Activated CD8-positive, alpha-beta memory T cell treated with anti-CD3 and anti-CD28 coated beads, Interleukin-2, amount 50 U/mL, for 24 hours (primary cell): ENCODE measurements around the gene MYBPH.

ENCODE experiments used
- DNase-seq: peaks from one replicate; pipeline ENCODE4 v3.0.0-alpha.2; 2020; ENCODE audit errors: extremely low read depth

MYBPH gene

GRCh38 chr1:203178821-203179666, 3.4 kb upstream of the MYBPH start:
- DNase-seq, result no peak

DNA sequence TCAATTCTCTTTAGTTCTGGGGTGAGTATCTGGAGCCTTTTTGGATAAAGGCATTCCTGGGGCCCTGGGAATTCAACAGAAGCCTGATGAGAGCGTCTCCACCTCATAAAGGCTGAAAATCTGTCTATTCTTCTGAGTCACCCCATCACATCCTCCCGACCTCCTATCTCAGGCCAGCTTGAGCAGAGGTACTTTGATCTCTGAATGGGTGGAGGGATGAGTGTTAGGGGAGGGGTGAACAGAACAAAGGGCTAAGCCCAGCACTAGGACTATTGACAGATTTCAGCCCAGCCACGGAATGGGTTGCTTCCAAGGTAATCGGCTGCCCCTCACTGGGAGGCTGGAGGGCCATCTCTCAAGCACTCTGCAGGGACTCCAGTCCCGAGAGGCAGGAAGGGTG, 2.5 kb upstream of the MYBPH start:
- DNase-seq, result no peak

DNA sequence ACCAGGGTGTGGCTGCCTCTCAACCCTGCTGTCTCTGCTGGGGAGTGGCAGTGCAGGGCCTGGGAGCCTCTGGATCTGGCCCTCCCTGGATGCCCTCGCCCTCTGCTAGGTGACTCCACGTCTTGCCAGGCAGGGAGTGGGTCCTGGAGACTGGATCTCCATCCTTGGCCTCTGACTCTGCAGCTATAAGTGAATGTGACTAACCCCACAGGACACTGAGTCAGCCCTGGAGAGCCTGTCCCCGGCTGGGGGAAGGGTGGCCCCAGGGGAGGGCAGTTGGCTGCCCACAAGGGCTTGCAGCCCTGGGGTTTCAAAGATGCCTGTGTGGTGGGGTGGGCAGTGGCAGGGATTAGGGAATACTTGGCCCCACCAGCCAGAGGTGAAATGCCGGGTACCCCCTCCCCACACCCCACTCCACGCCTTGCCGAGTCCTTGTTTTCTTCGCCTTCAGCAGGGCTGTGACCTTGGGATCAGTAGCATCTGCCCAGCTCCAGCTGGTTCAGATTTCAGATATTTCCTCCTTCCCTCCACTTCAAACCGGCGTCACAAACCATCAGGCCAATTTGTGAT, 1.9 kb upstream of the MYBPH start:
- no peak for DNase-seq

DNA sequence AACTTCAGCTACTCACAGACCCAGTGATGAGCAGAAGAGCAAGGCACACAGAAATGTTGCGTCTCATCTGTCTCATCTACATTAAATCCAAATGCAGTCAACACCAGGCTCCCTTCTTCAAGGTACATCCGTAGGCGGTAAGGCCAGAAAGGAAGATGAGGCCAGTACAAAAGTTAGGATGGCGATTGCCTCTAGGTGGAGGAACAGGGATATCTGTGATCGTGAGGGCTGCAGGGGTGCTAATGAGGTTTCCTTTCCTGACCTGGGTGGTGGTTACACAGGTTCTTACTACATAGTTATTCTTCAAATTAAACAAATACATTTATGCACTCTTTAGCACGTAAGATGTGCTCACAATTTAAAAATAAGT, 1.4 kb upstream of the MYBPH start:
- no peak for DNase-seq

- DNase-seq, result no peak
Measured at GRCh38 chr1:203176273-203177035, 828 bp upstream of the MYBPH start.

- no peak for DNase-seq
Measured at GRCh38 chr1:203175827-203176241, 208 bp upstream of the MYBPH start.

DNA sequence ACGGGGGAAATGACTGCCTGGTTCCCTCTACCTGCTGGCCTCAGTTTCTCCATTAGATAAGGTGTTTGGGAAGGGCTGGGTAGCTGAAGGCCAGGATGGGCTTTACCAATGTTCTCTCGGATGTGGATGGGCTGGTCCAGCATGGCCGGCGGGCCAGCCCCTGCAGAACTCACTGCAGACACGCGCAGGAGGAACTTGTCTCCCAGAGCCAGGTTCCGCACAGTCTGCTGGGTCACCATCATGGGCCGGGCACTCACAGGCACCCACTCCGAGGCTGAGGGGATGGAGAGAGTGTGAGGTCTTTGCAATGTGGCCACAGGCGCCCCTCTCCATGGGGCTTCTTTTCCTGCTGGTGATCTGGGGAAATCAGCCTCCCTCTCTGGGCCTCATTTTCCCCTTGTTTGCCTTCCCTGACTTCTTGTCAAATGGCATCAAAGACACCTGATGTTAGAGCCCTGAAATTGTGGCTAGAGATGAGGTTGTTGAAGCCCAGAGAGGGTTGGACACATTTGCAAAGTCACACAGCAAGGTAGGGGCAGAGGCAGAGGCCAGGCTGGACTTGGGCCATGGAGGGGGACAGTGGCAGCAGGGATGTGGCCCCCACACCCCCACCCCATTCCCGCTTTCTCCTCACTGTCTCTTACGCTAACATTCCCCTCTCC, 1.2 kb downstream of the MYBPH start:
- DNase-seq, result no peak

- no peak for DNase-seq
Measured at GRCh38 chr1:203173566-203173965, 2.1 kb downstream of the MYBPH start.

GRCh38 chr1:203173011-203173555, 2.5 kb downstream of the MYBPH start:
- no peak for DNase-seq

DNA sequence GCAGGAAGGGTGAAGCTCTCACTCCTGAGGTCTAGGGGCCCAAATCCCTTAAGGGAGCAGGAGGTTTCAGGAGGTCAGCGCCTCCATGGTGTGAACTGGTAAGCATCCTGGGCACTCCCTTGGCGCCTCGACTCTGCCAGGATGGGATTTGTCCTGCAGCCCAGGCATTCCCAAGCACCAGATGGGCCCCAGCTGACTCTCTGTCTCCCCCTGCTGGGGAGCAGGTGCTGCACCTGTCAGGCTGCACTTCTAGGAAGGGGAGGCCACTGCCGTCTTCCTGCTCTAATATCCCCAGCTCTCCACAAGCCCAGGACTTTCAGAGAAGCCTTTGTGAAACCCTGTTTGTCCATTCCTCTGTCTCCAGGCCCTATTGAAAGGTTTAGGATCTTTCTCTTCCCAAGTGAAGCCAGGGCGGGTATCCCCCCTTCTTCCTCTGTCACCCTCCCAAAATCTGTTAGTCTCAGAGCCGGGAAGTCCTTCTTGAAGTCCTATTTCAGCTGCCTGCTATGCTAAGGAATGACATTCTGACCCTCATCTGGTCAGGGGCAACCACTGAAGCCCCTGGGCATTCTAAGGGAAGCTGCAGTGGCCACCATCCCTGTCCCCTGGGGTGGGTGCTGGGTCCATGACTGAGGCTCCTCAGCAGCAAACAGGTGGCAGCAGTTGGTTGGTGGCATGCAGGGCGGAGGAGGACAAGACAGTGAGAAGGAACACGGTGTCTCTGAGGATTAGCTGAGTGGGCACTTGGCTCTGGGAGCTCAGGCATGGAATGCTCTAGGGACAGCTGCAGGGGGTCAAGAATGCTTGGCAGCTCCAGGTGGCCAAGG, 3.2 kb downstream of the MYBPH start:
- no peak for DNase-seq

- DNase-seq, result no peak
Measured at GRCh38 chr1:203171341-203172183, 4.1 kb downstream of the MYBPH start.

- no peak for DNase-seq
Measured at GRCh38 chr1:203170625-203171330, 4.8 kb downstream of the MYBPH start.

DNA sequence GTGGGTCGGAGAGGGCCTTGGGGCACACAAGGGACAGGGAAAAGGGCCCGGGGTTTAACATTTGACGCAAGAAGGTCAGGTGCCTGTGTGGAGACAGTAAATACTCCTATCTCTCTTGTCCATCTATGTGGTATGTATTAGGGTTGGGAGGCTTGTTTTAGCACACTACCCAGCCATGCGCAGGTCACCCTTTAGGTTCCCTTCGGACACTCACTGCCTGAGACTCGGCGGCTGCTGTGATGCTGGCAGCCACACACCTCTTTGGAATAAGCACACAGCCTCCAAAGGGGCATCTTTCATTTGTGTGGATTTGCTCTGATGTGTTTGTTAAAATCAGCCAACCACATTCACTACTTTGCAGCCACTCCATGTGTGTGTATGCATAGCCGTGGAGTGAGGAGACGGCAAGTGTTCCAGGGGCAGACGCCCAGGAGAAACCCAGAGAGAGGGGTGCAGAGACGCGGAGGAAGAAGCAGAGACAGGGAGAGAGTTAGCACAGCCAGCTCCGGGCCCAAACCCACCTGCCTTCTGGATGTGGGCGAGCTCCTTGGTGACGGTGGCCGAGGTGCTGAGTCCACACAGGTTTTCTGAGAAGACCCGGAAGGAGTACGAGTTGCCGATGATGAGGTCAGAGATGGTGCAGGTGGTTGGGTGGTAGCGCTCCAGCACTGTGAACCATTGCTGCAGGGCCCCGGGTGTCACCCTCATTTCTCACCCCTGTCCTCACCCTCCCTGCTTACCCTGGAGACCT, 5.7 kb downstream of the MYBPH start:
- DNase-seq, result no peak

GRCh38 chr1:203168991-203169390, 6.6 kb downstream of the MYBPH start:
- DNase-seq, result no peak

- DNase-seq, result no peak
Measured at GRCh38 chr1:203168256-203168786, 7.3 kb downstream of the MYBPH start.

DNA sequence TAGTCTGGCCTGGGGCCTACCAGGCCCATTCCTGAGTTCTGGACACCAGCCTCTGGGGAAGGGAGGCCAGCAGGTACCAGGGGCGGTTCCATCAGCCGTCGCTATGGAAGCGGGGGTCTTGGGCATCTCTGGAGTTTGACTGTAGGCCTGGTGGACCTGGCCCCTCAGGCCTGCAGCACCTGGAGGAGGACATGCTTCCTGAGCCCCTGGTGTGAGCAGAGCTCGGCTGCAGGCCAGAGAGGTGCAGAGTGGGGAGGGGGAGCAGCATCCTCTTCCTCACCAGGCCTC, 7.8 kb downstream of the MYBPH start:
- no peak for DNase-seq

- DNase-seq, result no peak
Measured at GRCh38 chr1:203167026-203167912, 8.4 kb downstream of the MYBPH start.
